Measurements from ENCODE around the gene HHEX.

DNA sequence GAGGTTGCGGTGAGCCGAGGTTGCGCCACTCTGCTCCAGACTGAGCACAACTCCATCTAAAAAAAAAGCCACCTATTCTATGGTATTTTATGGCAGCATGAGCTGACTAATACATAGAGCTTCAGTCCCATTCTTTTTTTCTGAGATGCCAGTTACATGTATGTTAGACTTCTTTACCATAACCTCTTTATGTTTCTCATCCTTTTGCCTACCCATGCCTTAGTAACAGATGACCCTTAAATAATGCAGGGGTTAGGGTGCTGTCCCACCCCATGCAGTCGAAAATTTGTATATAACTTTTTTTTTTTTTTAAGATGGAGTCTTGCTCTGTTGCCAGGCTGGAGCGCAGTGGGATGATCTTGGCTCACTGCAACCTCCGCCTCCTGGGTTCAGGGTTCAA lies 22.7 kb upstream of the HHEX start:
- no peak for TF ChIP-seq POLR2A (IDR thresholded peaks at IDR 0.05; ENCODE audit: low read depth, low read length)
- TF ChIP-seq TAF1 (IDR thresholded peaks at IDR 0.05; ENCODE audit: low read depth, low read length): no peak
